OCI-LY7 (cell line): ENCODE results near the gene PRR30. TPM values are rescaled to one million over a fixed set of nuclear protein-coding genes. Genes with fewer than 3 reads are reported as not detected.
A peak's percentile ranks its signal among the peaks of the same experiment; 100 is the strongest.

Source experiments
- BruUV-seq: library from RNA; stranded (reverse); fragments of 400-500 nt; replicated peaks from 2 replicates; lab custom pipeline; 2021; lab: Mats Ljungman, UMichigan
- CTCF ChIA-PET: fragments of 300-600 bp; sonication (Branson Sonifier 250); formaldehyde crosslinking; loops from one replicate; lab custom pipeline; 2022; ENCODE audit warnings: antibody characterized with exemption; ENCODE audit not compliant: unreplicated experiment; lab: Charles Lee
- POLR2A ChIA-PET: fragments of 300-600 bp; sonication (Branson Sonifier 250); formaldehyde crosslinking; loops from one replicate; lab custom pipeline; 2022; ENCODE audit warnings: antibody characterized with exemption; lab: Charles Lee
- DNase-seq: peaks from one replicate; pipeline ENCODE4 v3.0.0-alpha.2; 2015; ENCODE audit warnings: low spot score
- H2AFZ ChIP-seq: fragments of 200-600 bp; sonication (generic), shearing (Covaris generic); 2 replicates; pipeline ENCODE4 v1.6.1; 2014; ENCODE audit warnings: mild to moderate bottlenecking, antibody characterized with exemption, low read length, moderate library complexity
- H3K27ac ChIP-seq: fragments of 200-600 bp; sonication (generic); 2 replicates; pipeline ENCODE4 v1.5.1; 2014; ENCODE audit warnings: mixed run types, low read depth, mild to moderate bottlenecking, moderate library complexity, low read length, inconsistent platforms; ENCODE audit not compliant: poor library complexity, severe bottlenecking
- H3K36me3 ChIP-seq: fragments of 200-600 bp; sonication (generic); 2 replicates; pipeline ENCODE4 v1.6.1; 2014; ENCODE audit warnings: mild to moderate bottlenecking, antibody characterized with exemption, low read length, moderate library complexity, mixed read lengths; ENCODE audit not compliant: insufficient read depth
- H3K4me1 ChIP-seq: fragments of 200-600 bp; sonication (generic); 2 replicates; pipeline ENCODE4 v1.5.1; 2014; ENCODE audit warnings: mild to moderate bottlenecking, low read length; ENCODE audit not compliant: insufficient read depth, poor library complexity, severe bottlenecking
- H3K4me2 ChIP-seq: fragments of 200-600 bp; sonication (generic); 2 replicates; pipeline ENCODE4 v1.6.1; 2014; ENCODE audit warnings: mild to moderate bottlenecking, low read length
- H3K4me3 ChIP-seq: fragments of 200-600 bp; sonication (generic); 2 replicates; pipeline ENCODE4 v1.5.1; 2014; ENCODE audit warnings: mild to moderate bottlenecking, low read depth, low read length; ENCODE audit not compliant: poor library complexity, severe bottlenecking
- H3K79me2 ChIP-seq: fragments of 200-600 bp; sonication (generic); 2 replicates; pipeline ENCODE4 v1.6.1; 2016; ENCODE audit warnings: low read depth, mild to moderate bottlenecking, low read length, moderate library complexity, mixed read lengths; ENCODE audit not compliant: insufficient read depth
- H3K9me2 ChIP-seq: fragments of 200-600 bp; sonication (generic); 2 replicates; pipeline ENCODE4 v1.6.1; 2016; ENCODE audit warnings: mild to moderate bottlenecking, low read length, mixed read lengths; ENCODE audit not compliant: insufficient read depth
- H3K9me3 ChIP-seq: fragments of 200-600 bp; sonication (generic); 2 replicates; pipeline ENCODE4 v1.6.1; 2014; ENCODE audit warnings: mild to moderate bottlenecking, mixed run types, low read length, mixed read lengths
- H4K20me1 ChIP-seq: fragments of 200-600 bp; sonication (generic); 2 replicates; pipeline ENCODE4 v1.6.1; 2014; ENCODE audit warnings: mild to moderate bottlenecking, antibody characterized with exemption, low read length, moderate library complexity, mixed read lengths; ENCODE audit not compliant: insufficient read depth
- CTCF ChIP-seq: fragments of 200-600 bp; sonication (generic); conservative IDR thresholded peaks from 2 replicates; pipeline ENCODE4 v1.5.1; 2014; ENCODE audit warnings: mild to moderate bottlenecking, antibody characterized with exemption, low read length, moderate library complexity, mixed read lengths
- EZH2phosphoT487 ChIP-seq: fragments of 200-600 bp; sonication (generic); IDR thresholded peaks from 2 replicates; pipeline ENCODE4 v1.6.1; 2018; ENCODE audit warnings: low read depth, borderline replicate concordance, mild to moderate bottlenecking, mixed run types, antibody characterized with exemption, low read length, moderate library complexity, mixed read lengths
- intact Hi-C: fragments of 100-400 bp; cut with micrococcal nuclease; formaldehyde crosslinking; loops from one replicate; pipeline ENCODE4 v1.10.0; 2022; ENCODE audit not compliant: unreplicated experiment
- total RNA-seq, 2 experiments: library from RNA; depleted of rRNA in 1 of 2; stranded (reverse); fragments of >200 nt in 1 of 2; shearing (Covaris generic) in 1 of 2; gene quantifications; 2 replicates each; pipeline ENCODE4 v1.2.3, GENCODE V29; 2014 to 2022

The PRR30 gene
- total RNA-seq, 2 experiments from 2014 or later: not detected

GRCh38 chr2:27126252-27126710, 12.9 kb downstream of the PRR30 start:
- Histone ChIP-seq H3K27ac (no peak overlapping the region), H3K4me1 (no peaks in the 10 kb centered on the region), H3K4me3 (no peak overlapping the region), H2AFZ (no peak overlapping the region), H3K79me2 (no peaks in the 10 kb centered on the region), H3K9me3 (no peaks in the 10 kb centered on the region), H3K9me2 (no peaks in the 10 kb centered on the region), H3K36me3 (peaks cover 33% of the 10 kb centered on the region), H4K20me1 (no peaks in the 10 kb centered on the region), H3K4me2 (no peak overlapping the region)
- TF ChIP-seq EZH2phosphoT487 (no peak), CTCF (no peak)
- ChIA-PET POLR2A (interaction anchor here (0.6 to 1.4 kb wide), 2 partner anchors 20 to 212 kb away, joined by 3 to 6 read pairs; no protein-coding TSS in a partner anchor), CTCF (no interaction called here)
- no peak for DNase-seq
- intact Hi-C loops: no loop called here
- BruUV-seq: TSS peak; percentile 43

DNA sequence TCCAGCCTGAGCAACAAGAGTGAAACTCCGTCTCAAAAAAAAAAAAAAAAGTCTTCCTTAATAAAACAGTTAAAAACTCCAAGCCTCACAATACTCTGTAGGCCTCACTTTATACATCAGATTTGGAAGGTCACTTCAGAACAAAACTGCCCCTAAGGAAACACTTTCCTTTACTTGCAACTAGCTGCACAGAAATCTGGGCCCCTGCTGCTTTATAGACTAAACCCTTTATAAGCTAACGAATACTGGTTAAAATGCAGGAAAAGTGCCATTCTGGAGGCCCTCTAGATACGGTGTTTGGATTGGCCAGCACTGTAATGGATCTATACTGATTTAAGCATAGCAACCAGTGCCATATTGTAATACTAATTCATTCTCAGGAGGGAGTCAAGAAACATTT, 14.1 kb downstream of the PRR30 start:
- intact Hi-C loops: no loop called here
- peaks cover 22% of the 10 kb centered on the region for H3K36me3 ChIP-seq
- no peaks in the 10 kb centered on the region for H4K20me1 ChIP-seq
- BruUV-seq: no TSS peak
- H3K4me2 ChIP-seq: no peak overlapping the region
- ChIA-PET CTCF (interaction anchor here (1.5 kb wide), 1 partner anchor 8 kb away, joined by 7 read pairs; no protein-coding TSS in a partner anchor), POLR2A (interaction anchor here (0.6 to 1.4 kb wide), 3 partner anchors 10 to 65 kb away, joined by 3 to 6 read pairs (median 3); partner anchors contain the start of gene PREB)
- no peak overlapping the region for H2AFZ ChIP-seq
- DNase-seq: no peak
- H3K4me3 ChIP-seq: no peak overlapping the region
- no peaks in the 10 kb centered on the region for H3K4me1 ChIP-seq
- TF ChIP-seq EZH2phosphoT487 (no peak), CTCF (no peak)
- no peak overlapping the region for H3K27ac ChIP-seq
- H3K9me2 ChIP-seq: no peaks in the 10 kb centered on the region
- H3K9me3 ChIP-seq: no peaks in the 10 kb centered on the region
- H3K79me2 ChIP-seq: no peaks in the 10 kb centered on the region
